IPS DF 4.7 (cell line): ENCODE measurements around the gene TMSB4X.
"Not testable (repeated sequence)": the region's sequence is repeated elsewhere in the genome, so short reads cannot be mapped to it uniquely, and the experiment has no call there.

ENCODE experiments used
- DNase-seq: peaks from one replicate; pipeline ENCODE4 v3.0.0-alpha.2; 2013; ENCODE audit warnings: low spot score; ENCODE audit errors: extremely low read depth

The TMSB4X gene

DNA sequence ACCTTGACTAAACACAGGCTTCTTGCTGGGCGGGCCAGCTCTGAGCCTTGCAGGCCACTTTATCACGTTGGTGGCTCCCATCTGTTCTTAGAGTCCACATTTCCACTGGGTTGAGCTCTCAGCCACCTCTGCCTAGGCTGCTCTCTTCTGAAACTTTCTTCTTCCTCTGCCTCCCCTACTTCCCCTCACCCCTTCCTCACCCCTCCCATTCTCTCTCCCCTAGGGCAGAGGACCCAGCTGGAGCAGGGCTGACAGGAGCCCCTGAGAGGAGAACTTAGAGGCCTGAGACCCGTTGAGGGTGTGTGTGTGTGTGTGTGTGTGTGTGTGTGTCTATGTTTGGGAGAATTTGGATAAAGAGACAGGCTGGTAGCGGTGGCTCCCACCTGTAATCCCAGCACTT, 19.9 kb upstream of the TMSB4X start:
- DNase-seq = no peak

GRCh38 chrX:12955882-12956703, 18.8 kb upstream of the TMSB4X start:
- no peak for DNase-seq

DNA sequence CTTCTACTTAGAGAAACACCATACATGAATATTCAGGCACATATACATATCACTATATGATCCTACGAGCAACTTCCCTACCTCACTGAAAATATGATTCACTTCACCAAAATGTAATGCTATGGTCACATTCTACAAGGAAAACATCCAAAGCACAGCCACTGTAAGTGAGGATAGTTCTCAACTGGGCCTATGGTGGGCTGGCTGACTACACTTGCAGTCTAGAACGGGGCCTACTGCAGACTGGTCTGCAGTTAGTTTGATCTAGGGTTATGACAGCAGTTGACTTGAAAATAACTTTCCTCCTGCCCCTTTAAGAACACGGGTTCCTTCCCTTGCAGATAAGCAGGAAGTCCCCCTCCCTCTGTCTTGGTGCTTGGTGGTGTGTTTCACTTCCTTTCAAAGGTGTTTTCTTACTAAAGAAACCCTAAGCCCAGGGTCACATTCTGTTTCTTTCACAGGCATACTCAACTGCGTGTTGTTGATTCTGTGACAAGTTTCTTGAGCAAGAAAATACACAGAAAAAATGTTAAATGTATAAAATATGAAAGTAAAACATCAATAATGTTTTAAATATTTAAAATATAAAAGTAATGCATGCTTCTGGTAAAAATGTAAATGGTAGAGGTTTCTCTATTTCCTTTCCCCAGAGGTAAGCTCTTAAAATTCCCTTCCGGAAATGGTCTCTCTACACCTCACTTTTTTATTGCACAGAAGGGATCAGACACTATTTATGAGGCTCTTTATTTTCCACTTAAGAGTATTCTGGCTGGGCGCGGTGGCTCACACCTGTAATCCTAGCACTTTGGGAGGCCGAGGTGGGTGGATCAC, 18.0 kb upstream of the TMSB4X start:
- no peak for DNase-seq

- no peak for DNase-seq
These were observed 16.9 kb upstream of the TMSB4X start for GRCh38 chrX:12958059-12958458.

DNA sequence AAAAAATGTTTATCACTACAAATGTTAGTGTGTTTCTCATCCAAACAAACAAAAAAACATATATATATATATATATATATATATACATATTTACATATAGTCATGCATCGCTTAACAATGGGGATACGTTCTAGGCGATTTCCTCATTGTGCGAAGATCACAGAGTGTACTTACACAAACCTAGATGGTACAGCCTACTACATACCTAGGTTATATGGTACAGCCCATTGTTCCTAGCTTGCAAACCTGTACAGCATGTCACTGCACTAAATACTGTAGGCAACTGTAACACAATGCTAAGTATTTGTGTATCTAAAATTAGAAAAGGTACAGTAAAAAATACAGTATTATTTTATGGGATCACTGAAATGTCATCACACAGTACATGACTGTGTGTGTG, 16.4 kb upstream of the TMSB4X start:
- DNase-seq = no peak

DNA sequence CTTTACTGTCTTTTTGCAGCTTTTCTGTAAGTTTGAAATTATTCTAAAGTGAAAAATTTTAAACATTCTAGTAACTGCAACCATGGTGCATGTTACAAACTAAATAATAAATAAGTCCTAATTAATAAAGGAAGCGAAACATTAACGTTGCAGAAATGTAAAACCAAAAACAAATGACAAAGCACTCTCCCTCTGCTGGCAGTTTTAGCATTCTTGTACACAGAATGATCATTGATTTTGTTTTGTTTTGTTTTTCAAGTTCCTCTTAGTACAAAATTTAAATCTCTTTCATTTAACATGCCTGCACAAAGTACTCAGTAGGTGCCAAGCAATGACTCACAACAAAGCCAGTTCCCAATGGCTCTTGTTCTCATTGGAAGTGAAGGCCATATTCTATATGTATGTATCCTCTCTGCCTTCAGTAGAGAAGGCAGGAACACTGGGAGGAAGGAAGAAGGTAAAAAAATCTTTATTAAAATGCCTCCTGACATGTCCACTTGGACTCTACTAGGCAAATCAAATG, 13.7 kb upstream of the TMSB4X start:
- no peak for DNase-seq

- no peak for DNase-seq
These were observed 12.8 kb upstream of the TMSB4X start for GRCh38 chrX:12962041-12962504.

DNA sequence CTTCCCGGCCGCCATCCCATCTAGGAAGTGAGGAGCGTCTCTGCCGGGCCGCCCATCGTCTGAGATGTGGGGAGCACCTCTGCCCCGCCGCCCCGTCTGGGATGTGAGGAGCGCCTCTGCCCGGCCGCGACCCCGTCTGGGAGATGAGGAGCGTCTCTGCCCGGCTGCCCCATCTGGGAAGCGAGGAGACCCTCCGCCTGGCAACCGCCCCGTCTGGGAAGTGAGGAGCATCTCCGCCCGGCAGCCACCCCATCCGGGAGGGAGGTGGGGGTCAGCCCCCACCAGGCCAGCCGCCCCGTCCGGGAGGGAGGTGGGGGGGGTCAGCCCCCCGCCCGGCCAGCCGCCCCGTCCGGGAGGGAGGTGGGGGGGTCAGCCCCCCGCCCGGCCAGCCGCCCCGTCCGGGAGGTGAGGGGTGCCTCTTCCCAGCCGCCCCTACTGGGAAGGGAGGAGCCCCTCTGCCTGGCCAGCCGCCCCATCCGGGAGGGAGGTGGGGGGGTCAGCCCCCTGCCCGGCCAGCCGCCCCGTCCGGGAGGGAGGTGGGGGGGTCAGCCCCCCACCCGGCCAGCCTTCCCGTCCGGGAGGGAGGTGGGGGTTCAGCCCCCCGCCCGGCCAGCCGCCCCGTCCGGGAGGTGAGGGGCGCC, 11.6 kb upstream of the TMSB4X start:
- not testable (repeated sequence) for DNase-seq

GRCh38 chrX:12965131-12965940, 9.6 kb upstream of the TMSB4X start:
- no peak for DNase-seq

- DNase-seq = no peak
These were observed 8.8 kb upstream of the TMSB4X start for GRCh38 chrX:12966151-12966550.

- DNase-seq = no peak
These were observed 7.0 kb upstream of the TMSB4X start for GRCh38 chrX:12967711-12968465.

DNA sequence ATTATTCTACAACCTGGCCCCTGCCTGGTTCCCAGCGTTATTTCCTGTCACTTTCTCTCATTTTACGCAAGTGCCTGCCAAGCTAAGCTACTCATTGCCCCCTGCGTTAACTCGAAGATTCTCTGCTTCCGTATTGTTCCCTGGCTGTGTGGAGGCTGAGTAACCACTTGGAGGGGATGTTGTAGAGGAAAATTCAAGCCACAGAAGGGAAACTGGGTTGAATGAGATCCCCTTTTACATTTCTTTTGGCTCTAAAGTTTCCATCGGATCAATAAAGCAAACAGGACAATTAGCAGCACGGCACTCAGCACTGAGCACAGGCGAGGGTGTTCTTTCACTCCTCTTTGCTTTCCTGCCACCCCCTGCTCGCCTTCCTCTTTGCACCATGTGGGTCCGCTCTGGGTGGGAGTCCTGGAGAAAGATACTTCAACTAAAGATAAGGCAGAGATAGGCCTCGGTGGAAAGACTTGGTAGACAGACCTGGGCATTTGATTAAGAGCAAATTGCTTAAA, 4.2 kb upstream of the TMSB4X start:
- DNase-seq = no peak

GRCh38 chrX:12971282-12972003, 3.5 kb upstream of the TMSB4X start:
- DNase-seq = no peak

DNA sequence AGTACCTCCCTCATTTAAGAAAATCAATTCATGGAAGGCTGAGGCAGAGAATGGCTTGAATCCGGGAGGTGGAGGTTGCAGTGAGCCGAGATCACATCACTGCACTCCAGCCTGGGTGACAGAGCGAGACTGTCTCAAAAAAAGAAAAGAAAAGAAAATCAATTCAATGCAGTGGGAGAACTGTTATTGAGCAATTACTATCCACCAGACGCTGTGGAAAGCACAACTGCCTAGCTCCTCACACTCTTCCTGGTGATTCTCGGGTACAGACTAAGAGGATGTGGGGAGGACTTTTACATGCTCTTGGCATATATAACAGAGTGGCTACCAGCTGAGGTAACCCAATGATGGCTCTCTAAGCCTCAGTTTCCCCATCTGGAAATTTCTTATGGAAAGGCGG, 2.7 kb upstream of the TMSB4X start:
- no peak for DNase-seq

DNA sequence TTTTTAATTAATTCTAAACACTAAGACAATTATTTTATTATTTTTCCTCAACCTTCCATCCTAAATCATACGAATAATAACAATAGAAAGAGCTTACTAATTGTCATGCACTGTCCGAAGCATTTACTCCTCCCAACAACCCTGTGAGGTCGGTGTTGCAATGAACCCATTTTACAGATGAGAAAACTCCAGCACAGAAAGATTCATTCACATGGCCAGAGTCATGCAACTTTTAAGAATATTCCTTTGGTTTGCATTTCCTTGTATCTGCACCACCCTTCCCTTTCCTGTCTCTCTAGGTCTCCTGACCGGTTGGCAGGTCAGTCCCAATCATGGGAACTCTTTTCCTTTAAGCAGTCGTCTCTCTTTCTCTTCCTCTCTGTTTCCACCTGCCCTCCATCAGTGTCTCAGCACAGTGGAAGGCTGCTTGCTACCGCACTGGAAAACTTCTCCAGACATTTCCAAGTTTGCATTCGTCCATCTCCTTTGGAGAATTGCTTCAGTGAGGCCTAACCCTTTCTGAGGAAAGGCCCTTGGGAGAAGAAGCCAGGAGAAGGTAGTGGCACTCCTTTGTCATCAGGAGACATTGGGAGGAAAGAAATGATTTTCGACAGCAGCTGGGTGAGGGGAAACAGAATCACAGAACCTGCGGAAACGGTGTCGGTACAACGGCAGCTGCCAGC, 1.9 kb upstream of the TMSB4X start:
- no peak for DNase-seq

DNA sequence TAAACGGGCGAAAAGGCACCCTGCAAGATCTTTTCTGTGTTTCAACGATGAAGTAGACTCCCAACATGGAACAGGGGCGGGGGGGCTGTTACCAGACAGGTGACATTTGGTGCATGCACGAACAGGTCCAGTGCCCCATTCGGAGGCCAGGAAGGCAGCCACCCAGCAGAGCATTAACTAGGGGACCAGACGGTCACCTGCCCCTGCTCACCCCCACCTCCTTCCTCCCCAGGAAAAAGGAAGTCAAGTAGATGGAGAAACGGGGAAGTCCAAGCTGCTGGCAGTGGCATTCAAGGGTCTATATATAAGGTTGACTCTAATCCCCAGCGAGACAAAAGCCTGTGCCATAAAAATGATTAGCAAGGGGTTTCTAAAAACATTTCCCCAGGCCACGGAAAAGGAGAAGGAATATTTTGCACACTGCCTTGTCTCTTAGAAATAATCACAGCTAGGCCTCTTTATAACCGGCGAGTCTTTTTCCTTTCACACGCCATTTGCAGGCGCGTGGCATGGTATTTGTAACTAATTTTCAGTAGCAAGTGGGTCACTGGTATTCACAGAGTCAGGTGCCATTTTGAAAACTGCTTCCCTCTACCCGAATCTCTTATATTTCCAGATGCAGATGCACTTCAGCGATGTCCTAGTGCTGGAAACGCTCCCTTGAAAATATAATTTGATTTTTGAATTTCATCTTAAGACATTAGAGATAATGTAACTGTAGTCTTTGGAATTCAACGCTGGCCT, 1.2 kb upstream of the TMSB4X start:
- no peak for DNase-seq

- DNase-seq = no peak
These were observed 560 bp upstream of the TMSB4X start for GRCh38 chrX:12974305-12974795.

GRCh38 chrX:12975670-12975965, 708 bp downstream of the TMSB4X start:
- DNase-seq = no peak
